Panc1 (cell line): ENCODE measurements around the gene TAF4B. TPM values are rescaled to one million over a fixed set of nuclear protein-coding genes. Genes with fewer than 3 reads are reported as not detected.

ENCODE experiments used
- ATAC-seq: fragments of 200-7000 bp; cut with Tn5 transposase; 2 replicates; pipeline ENCODE4 v1.9.1; 2020; ENCODE audit warnings: mild to moderate bottlenecking, moderate library complexity
- BruUV-seq: library from RNA; stranded (reverse); fragments of 400-500 nt; replicated peaks from 2 replicates; lab custom pipeline; 2021; lab: Mats Ljungman, UMichigan
- CTCF ChIA-PET: fragments of 300-600 bp; sonication (Branson Sonifier 250); formaldehyde crosslinking; loops from one replicate; lab custom pipeline; 2022; ENCODE audit warnings: antibody characterized with exemption; lab: Charles Lee
- POLR2A ChIA-PET: fragments of 300-600 bp; sonication (Branson Sonifier 250); formaldehyde crosslinking; loops from one replicate; lab custom pipeline; 2022; ENCODE audit warnings: antibody characterized with exemption; lab: Charles Lee
- DNase-seq: peaks from one replicate; pipeline ENCODE4 v3.0.0-alpha.2; 2010; ENCODE audit warnings: low read depth, low spot score
- H3K27ac ChIP-seq: 2 replicates; pipeline ENCODE4 v1.5.1; 2011; ENCODE audit warnings: mild to moderate bottlenecking, low read length, inconsistent platforms
- H3K27me3 ChIP-seq: fragments of 200-500 bp; sonication (Bioruptor generic); 2 replicates; pipeline ENCODE4 v1.6.0; 2014; ENCODE audit warnings: low read length, inconsistent platforms; ENCODE audit not compliant: control insufficient read depth, insufficient read depth
- H3K36me3 ChIP-seq: fragments of 200-500 bp; sonication (Bioruptor generic); 2 replicates; pipeline ENCODE4 v1.5.1; 2014; ENCODE audit warnings: inconsistent platforms, mild to moderate bottlenecking, low read length, moderate library complexity; ENCODE audit not compliant: control insufficient read depth, insufficient read depth
- H3K4me1 ChIP-seq: 2 replicates; pipeline ENCODE4 v1.5.1; 2011; ENCODE audit warnings: inconsistent platforms, mild to moderate bottlenecking, low read length, moderate library complexity; ENCODE audit not compliant: control insufficient read depth, insufficient read depth
- H3K4me3 ChIP-seq, 2 experiments: 2 replicates each; pipeline ENCODE4 v1.5.1; 2011 to 2012; ENCODE audit warnings: low read depth in 2 of 2, low read length in 2 of 2, mild to moderate bottlenecking in 2 of 2, inconsistent platforms in 1 of 2, moderate library complexity in 1 of 2
- H3K9me3 ChIP-seq: fragments of 200-500 bp; sonication (Bioruptor generic); 2 replicates; pipeline ENCODE4 v1.5.1; 2014; ENCODE audit warnings: low read depth, mild to moderate bottlenecking, inconsistent platforms, low read length, moderate library complexity; ENCODE audit not compliant: control insufficient read depth, insufficient read depth
- POLR2AphosphoS5 ChIP-seq: IDR thresholded peaks from 2 replicates; pipeline ENCODE4 v1.6.1; 2012; ENCODE audit warnings: mild to moderate bottlenecking, low read depth, low read length, moderate library complexity
- SIN3A ChIP-seq: IDR thresholded peaks from 2 replicates; pipeline ENCODE4 v1.6.1; 2012; ENCODE audit warnings: low read depth, mild to moderate bottlenecking, low read length, moderate library complexity, borderline replicate concordance; ENCODE audit not compliant: insufficient read depth
- TCF7L2 ChIP-seq: IDR thresholded peaks from 2 replicates; pipeline ENCODE4 v1.6.1; 2011; ENCODE audit warnings: mild to moderate bottlenecking, low read depth, low read length, inconsistent platforms
- in situ Hi-C: cut with HindIII; loops from 2 replicates; pipeline ENCODE4 v1.10.0; 2016; ENCODE audit warnings: low sequenced_read_pairs, low pct_unique_long_range_greater_than_20kb
- intact Hi-C: fragments of 100-400 bp; cut with micrococcal nuclease; formaldehyde crosslinking; loops from one replicate; pipeline ENCODE4 v1.10.0; 2022; ENCODE audit not compliant: unreplicated experiment
- total RNA-seq: library from RNA; stranded (reverse); gene quantifications from one replicate; pipeline ENCODE4 v1.2.1, GENCODE V29; 2021; ENCODE audit not compliant: unreplicated experiment
- TF ChIP-seq, protein P1 (sequence below): fragments of 450-650 bp; IDR thresholded peaks from 2 replicates; pipeline ENCODE4 v1.5.1; 2017; ENCODE audit warnings: mild to moderate bottlenecking
- TF ChIP-seq, protein P2 (sequence below), 2 experiments: IDR thresholded peaks; 2 replicates each; pipeline ENCODE4 v1.6.1; 2011 to 2012; ENCODE audit warnings: low read depth in 2 of 2, control low read depth in 1 of 2, low read length in 1 of 2, mild to moderate bottlenecking in 1 of 2, moderate library complexity in 1 of 2; ENCODE audit not compliant: insufficient read depth in 1 of 2

TAF4B gene
- total RNA-seq, 1 experiment from 2014 or later, result 8.0 TPM

DNA sequence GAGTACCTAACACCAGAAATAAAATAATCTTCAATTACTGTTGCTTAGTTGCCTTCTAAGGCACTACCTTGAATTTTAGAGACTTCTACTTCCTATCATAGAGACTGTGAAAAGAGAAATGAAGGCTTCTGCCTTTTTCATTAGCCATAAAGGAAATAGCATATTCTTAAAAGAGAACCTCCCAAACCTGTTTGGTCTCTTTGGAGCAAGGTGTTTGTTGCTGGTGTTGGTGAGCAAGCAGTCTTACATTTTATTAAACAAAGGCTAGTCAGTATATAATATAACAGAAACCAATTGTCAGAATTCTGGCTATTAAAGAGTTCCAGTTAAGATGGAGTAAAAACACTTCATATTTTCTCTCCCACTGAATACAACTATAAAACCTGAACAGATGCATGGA is 116.4 kb downstream of the TAF4B start:
- no TSS peak for BruUV-seq
- no peak for ATAC-seq
- no peaks in the 10 kb centered on the region for H3K27me3 ChIP-seq

DNA sequence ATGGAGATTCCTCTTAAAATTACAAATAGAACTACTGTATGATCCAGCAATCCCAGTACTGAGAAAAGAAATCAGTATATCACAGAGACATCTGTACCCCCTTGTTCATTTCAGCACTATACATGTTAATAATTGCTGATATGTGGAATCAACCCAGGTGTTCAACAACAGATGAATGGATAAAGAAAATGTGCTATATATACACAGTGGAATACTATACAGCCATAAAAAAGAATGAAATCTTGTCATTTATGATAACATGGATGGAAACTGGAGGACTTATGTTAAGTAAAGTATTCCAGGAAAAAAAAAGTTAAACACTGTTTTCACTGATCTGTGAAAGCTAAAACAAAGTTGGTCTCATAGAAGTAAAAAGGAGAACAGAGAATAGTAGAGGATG is 124.7 kb downstream of the TAF4B start:
- DNase-seq, result no peak
- Histone ChIP-seq H3K9me3 (peaks cover 9% of the 10 kb centered on the region; the same call in 1 of the 2 replicates), H3K27ac (no peak overlapping the region), H3K4me1 (no peaks in the 10 kb centered on the region), H3K27me3 (no peaks in the 10 kb centered on the region), H3K36me3 (no peaks in the 10 kb centered on the region), H3K4me3 (no peak overlapping the region)
- no peak for ATAC-seq
- TF ChIP-seq TCF7L2 (no peak), SIN3A (no peak), POLR2AphosphoS5 (no peak)
- TF ChIP-seq, protein P1, sequence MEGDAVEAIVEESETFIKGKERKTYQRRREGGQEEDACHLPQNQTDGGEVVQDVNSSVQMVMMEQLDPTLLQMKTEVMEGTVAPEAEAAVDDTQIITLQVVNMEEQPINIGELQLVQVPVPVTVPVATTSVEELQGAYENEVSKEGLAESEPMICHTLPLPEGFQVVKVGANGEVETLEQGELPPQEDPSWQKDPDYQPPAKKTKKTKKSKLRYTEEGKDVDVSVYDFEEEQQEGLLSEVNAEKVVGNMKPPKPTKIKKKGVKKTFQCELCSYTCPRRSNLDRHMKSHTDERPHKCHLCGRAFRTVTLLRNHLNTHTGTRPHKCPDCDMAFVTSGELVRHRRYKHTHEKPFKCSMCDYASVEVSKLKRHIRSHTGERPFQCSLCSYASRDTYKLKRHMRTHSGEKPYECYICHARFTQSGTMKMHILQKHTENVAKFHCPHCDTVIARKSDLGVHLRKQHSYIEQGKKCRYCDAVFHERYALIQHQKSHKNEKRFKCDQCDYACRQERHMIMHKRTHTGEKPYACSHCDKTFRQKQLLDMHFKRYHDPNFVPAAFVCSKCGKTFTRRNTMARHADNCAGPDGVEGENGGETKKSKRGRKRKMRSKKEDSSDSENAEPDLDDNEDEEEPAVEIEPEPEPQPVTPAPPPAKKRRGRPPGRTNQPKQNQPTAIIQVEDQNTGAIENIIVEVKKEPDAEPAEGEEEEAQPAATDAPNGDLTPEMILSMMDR, result no peak
- TF ChIP-seq, protein P2, sequence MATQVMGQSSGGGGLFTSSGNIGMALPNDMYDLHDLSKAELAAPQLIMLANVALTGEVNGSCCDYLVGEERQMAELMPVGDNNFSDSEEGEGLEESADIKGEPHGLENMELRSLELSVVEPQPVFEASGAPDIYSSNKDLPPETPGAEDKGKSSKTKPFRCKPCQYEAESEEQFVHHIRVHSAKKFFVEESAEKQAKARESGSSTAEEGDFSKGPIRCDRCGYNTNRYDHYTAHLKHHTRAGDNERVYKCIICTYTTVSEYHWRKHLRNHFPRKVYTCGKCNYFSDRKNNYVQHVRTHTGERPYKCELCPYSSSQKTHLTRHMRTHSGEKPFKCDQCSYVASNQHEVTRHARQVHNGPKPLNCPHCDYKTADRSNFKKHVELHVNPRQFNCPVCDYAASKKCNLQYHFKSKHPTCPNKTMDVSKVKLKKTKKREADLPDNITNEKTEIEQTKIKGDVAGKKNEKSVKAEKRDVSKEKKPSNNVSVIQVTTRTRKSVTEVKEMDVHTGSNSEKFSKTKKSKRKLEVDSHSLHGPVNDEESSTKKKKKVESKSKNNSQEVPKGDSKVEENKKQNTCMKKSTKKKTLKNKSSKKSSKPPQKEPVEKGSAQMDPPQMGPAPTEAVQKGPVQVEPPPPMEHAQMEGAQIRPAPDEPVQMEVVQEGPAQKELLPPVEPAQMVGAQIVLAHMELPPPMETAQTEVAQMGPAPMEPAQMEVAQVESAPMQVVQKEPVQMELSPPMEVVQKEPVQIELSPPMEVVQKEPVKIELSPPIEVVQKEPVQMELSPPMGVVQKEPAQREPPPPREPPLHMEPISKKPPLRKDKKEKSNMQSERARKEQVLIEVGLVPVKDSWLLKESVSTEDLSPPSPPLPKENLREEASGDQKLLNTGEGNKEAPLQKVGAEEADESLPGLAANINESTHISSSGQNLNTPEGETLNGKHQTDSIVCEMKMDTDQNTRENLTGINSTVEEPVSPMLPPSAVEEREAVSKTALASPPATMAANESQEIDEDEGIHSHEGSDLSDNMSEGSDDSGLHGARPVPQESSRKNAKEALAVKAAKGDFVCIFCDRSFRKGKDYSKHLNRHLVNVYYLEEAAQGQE (IDR thresholded peaks at IDR 0.05; ENCODE audit: insufficient read depth in 1 of 2, low read depth in 2 of 2, low read length in 1 of 2), result no peak
- BruUV-seq, result no TSS peak
- ChIA-PET CTCF (no interaction called here), POLR2A (no interaction called here)
- intact Hi-C loops, result no loop called here
- in situ Hi-C loops, result no loop called here

More for the DNA sequence above, 116.4 kb downstream of the TAF4B start:
- intact Hi-C loops (no loop called here), in situ Hi-C loops (no loop called here)
- CTCF ChIA-PET, result no interaction called here
- POLR2A ChIA-PET, result no interaction called here
- H3K4me1 ChIP-seq, result no peaks in the 10 kb centered on the region
- TF ChIP-seq, protein P2 (IDR thresholded peaks at IDR 0.05; ENCODE audit: insufficient read depth in 1 of 2, low read depth in 2 of 2, low read length in 1 of 2), result no peak
- TF ChIP-seq SIN3A (no peak), TCF7L2 (no peak), POLR2AphosphoS5 (no peak)
- TF ChIP-seq, protein P1, result no peak
- no peak overlapping the region for H3K4me3 ChIP-seq
- no peaks in the 10 kb centered on the region for H3K36me3 ChIP-seq
- peaks cover 11% of the 10 kb centered on the region; the same call in 1 of the 2 replicates for H3K9me3 ChIP-seq
- DNase-seq, result no peak
- H3K27ac ChIP-seq, result no peak overlapping the region
